IMR-90 (cell line): ENCODE data around the gene PHC3. TPM values are rescaled to one million over a fixed set of nuclear protein-coding genes. Genes with fewer than 3 reads are reported as not detected.

Experiments used
- ATAC-seq: fragments of 200-7000 bp; cut with Tn5 transposase; 2 replicates; pipeline ENCODE4 v1.9.1; 2020; ENCODE audit warnings: low read depth, mild to moderate bottlenecking, moderate library complexity
- BruUV-seq: library from RNA; stranded (reverse); fragments of 400-500 nt; replicated peaks from 2 replicates; lab custom pipeline; 2021; lab: Mats Ljungman, UMichigan
- CTCF ChIA-PET: fragments of 300-600 bp; formaldehyde crosslinking; extraction: SDS; loops from one replicate; lab custom pipeline; 2021; ENCODE audit warnings: antibody characterized with exemption; lab: Yijun Ruan, JAX
- POLR2A ChIA-PET: fragments of 300-600 bp; sonication (Branson Sonifier 250); formaldehyde crosslinking; loops from one replicate; lab custom pipeline; 2022; ENCODE audit warnings: antibody characterized with exemption; ENCODE audit not compliant: unreplicated experiment; lab: Charles Lee
- DNase-seq: peaks from one replicate; pipeline ENCODE4 v3.0.0; 2013
- H2AFZ ChIP-seq: replicated peaks from 2 replicates; pipeline ENCODE3; 2013; ENCODE audit warnings: low read length, mild to moderate bottlenecking; ENCODE audit not compliant: poor library complexity
- H2AK5ac ChIP-seq: 2 replicates; pipeline ENCODE4 v1.6.1; 2013; ENCODE audit warnings: low read depth, low read length, inconsistent platforms
- H2AK9ac ChIP-seq: replicated peaks from 2 replicates; pipeline ENCODE3; 2013; ENCODE audit warnings: mild to moderate bottlenecking, low read depth, low read length, moderate library complexity; ENCODE audit not compliant: poor library complexity
- H2BK120ac ChIP-seq: 2 replicates; pipeline ENCODE4 v1.6.1; 2013; ENCODE audit warnings: low read depth, low read length, inconsistent platforms
- H2BK15ac ChIP-seq: 3 replicates; pipeline ENCODE4 v1.6.1; 2013; ENCODE audit warnings: low read depth, low read length, inconsistent platforms
- H2BK20ac ChIP-seq: 2 replicates; pipeline ENCODE4 v1.6.1; 2013; ENCODE audit warnings: low read depth, mild to moderate bottlenecking, inconsistent platforms, low read length, moderate library complexity
- H2BK5ac ChIP-seq: 2 replicates; pipeline ENCODE4 v1.6.1; 2013; ENCODE audit warnings: mild to moderate bottlenecking, low read depth, low read length, inconsistent platforms; ENCODE audit not compliant: poor library complexity, severe bottlenecking
- H3K14ac ChIP-seq: replicated peaks from 2 replicates; pipeline ENCODE4 v1.6.1; 2013; ENCODE audit warnings: low read depth, low read length, inconsistent platforms
- H3K18ac ChIP-seq: 2 replicates; pipeline ENCODE4 v1.6.1; 2013; ENCODE audit warnings: low read depth, low read length, control low read depth
- H3K23ac ChIP-seq: 2 replicates; pipeline ENCODE4 v1.6.1; 2013; ENCODE audit warnings: low read depth, low read length, inconsistent platforms
- H3K27ac ChIP-seq: 2 replicates; pipeline ENCODE4 v1.5.1; 2013; ENCODE audit warnings: mild to moderate bottlenecking, control low read depth, low read length; ENCODE audit not compliant: insufficient read depth
- H3K27me3 ChIP-seq: 2 replicates; pipeline ENCODE4 v1.6.1; 2013; ENCODE audit warnings: low read length; ENCODE audit not compliant: control insufficient read depth, insufficient read depth
- H3K36me3 ChIP-seq: 2 replicates; pipeline ENCODE4 v1.6.1; 2013; ENCODE audit warnings: low read length, mixed read lengths; ENCODE audit not compliant: control insufficient read depth, insufficient read depth
- H3K4ac ChIP-seq: 2 replicates; pipeline ENCODE4 v1.6.1; 2013; ENCODE audit warnings: low read depth, low read length, inconsistent platforms
- H3K4me1 ChIP-seq: 2 replicates; pipeline ENCODE4 v1.6.1; 2013; ENCODE audit warnings: low read length, mixed read lengths; ENCODE audit not compliant: control insufficient read depth, insufficient read depth
- H3K4me2 ChIP-seq: 2 replicates; pipeline ENCODE4 v1.6.1; 2013; ENCODE audit warnings: low read depth, mild to moderate bottlenecking, control low read depth, low read length, moderate library complexity
- H3K4me3 ChIP-seq: 2 replicates; pipeline ENCODE4 v1.5.1; 2013; ENCODE audit warnings: low read depth, mild to moderate bottlenecking, control low read depth, low read length, moderate library complexity; ENCODE audit not compliant: insufficient read depth
- H3K56ac ChIP-seq: 2 replicates; pipeline ENCODE4 v1.6.1; 2013; ENCODE audit warnings: low read length, inconsistent platforms; ENCODE audit not compliant: insufficient read depth; ENCODE audit errors: extremely low read depth
- H3K79me1 ChIP-seq, 2 experiments: 2 replicates each; pipeline ENCODE4 v1.6.1; 2013; ENCODE audit warnings: low read length in 2 of 2, inconsistent platforms in 1 of 2, low read depth in 1 of 2
- H3K9ac ChIP-seq: 2 replicates; pipeline ENCODE4 v1.6.1; 2013; ENCODE audit warnings: low read depth, low read length, control low read depth
- H3K9me1 ChIP-seq: 2 replicates; pipeline ENCODE4 v1.6.1; 2013; ENCODE audit warnings: low read length, inconsistent platforms; ENCODE audit not compliant: insufficient read depth
- H3K9me3 ChIP-seq: 2 replicates; pipeline ENCODE4 v1.6.1; 2013; ENCODE audit warnings: low read length; ENCODE audit not compliant: control insufficient read depth, insufficient read depth
- H4K20me1 ChIP-seq: 2 replicates; pipeline ENCODE4 v1.6.1; 2013; ENCODE audit warnings: low read length, inconsistent platforms; ENCODE audit not compliant: insufficient read depth
- H4K5ac ChIP-seq: 2 replicates; pipeline ENCODE4 v1.6.1; 2013; ENCODE audit warnings: mild to moderate bottlenecking, low read depth, low read length, control low read depth
- H4K8ac ChIP-seq, 2 experiments: 2 replicates each; pipeline ENCODE4 v1.6.1; 2013; ENCODE audit warnings: low read depth in 2 of 2, low read length in 2 of 2, control low read depth in 1 of 2, inconsistent platforms in 1 of 2
- H4K91ac ChIP-seq: 2 replicates; pipeline ENCODE4 v1.6.1; 2013; ENCODE audit warnings: low read depth, low read length, inconsistent platforms; ENCODE audit not compliant: insufficient read depth
- CEBPB ChIP-seq: IDR thresholded peaks from 2 replicates; pipeline ENCODE4 v1.6.1; 2012; ENCODE audit warnings: low read depth, low read length, improper control_type of control experiment
- MAFK ChIP-seq: IDR thresholded peaks from 2 replicates; pipeline ENCODE4 v1.6.1; 2012; ENCODE audit warnings: low read depth, low read length, improper control_type of control experiment
- MXI1 ChIP-seq: IDR thresholded peaks from 2 replicates; pipeline ENCODE4 v1.6.1; 2012; ENCODE audit warnings: low read depth, mild to moderate bottlenecking, low read length, moderate library complexity, borderline replicate concordance
- POLR2A ChIP-seq: IDR thresholded peaks from 2 replicates; pipeline ENCODE4 v1.6.1; 2012; ENCODE audit warnings: mild to moderate bottlenecking, low read depth, low read length
- RFX5 ChIP-seq: IDR thresholded peaks from 2 replicates; pipeline ENCODE4 v1.8.0; 2012; ENCODE audit warnings: low read depth, mild to moderate bottlenecking, low read length, moderate library complexity
- SMC3 ChIP-seq: fragments of 150-350 bp; IDR thresholded peaks from 2 replicates; pipeline ENCODE4 v1.6.1; 2016; ENCODE audit warnings: low read depth, mild to moderate bottlenecking, antibody characterized with exemption, low read length, moderate library complexity
- WGBS, 2 experiments: methylation state at CpG; one replicate each; pipeline versions ENCODE4 v1.1.5 to v1.1.7; 2013; ENCODE audit warnings: missing lambda C conversion rate in 2 of 2; ENCODE audit not compliant: insufficient read length in 1 of 2; ENCODE audit errors: extremely low coverage in 2 of 2; 5-methylcytosine and 5-hydroxymethylcytosine counted together
- dilution Hi-C: fragments of 300-500 bp; cut with HindIII; formaldehyde crosslinking; loops from one replicate; pipeline ENCODE4 v1.14.3; 2018; ENCODE audit warnings: low sequenced_read_pairs; ENCODE audit not compliant: unreplicated experiment
- in situ Hi-C: fragments of 300-500 bp; cut with MboI; formaldehyde crosslinking; loops from 3 replicates; pipeline ENCODE4 v1.14.3; 2019; ENCODE audit warnings: low sequenced_read_pairs, inconsistent platforms, mixed read lengths
- intact Hi-C: fragments of 100-400 bp; cut with micrococcal nuclease; formaldehyde crosslinking; loops from 2 replicates; pipeline ENCODE4 v1.10.0; 2022
- polyA plus RNA-seq, 3 experiments: library from polyadenylated mRNA; depleted of rRNA; stranded (reverse); fragments of >200 nt; gene quantifications; 2 replicates each; pipeline ENCODE4 v1.2.3, GENCODE V29; 2012; ENCODE audit warnings: low replicate concordance in 1 of 3
- total RNA-seq: library from RNA; depleted of rRNA; stranded (reverse); fragments of >200 nt; gene quantifications from 2 replicates; pipeline ENCODE4 v1.2.3, GENCODE V29; 2012
- TF ChIP-seq, protein P1 (sequence below): fragments of 150-350 bp; IDR thresholded peaks from 2 replicates; pipeline ENCODE4 v1.6.1; 2016; ENCODE audit warnings: low read depth, mild to moderate bottlenecking, low read length, moderate library complexity, borderline replicate concordance

Gene PHC3
- total and polyA plus RNA-seq, 2 of the 4 experiments (the other 2 are of a cell fraction) = 18.3 to 26.3 TPM

DNA sequence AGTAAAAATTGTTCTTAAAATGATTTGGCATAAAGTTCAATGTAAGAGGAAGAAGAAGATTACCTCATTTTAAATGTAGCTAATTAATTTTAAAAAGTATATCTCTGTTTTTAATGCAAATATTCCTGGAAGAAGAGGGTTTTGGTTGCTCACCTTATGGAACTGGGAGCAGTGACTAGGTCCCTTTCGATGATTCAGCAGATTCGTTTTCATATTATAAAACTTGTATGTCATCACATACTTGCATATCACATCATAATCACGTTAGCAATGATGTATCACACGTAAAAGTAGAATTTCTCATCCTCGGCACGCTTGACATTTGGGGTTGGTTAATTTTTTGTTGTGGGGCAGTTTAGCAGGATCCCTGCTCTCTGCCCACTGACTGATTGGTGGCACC, 96.1 kb downstream of the PHC3 start:
- intact Hi-C loops = no loop called here
- H3K23ac ChIP-seq = no peak overlapping the region
- BruUV-seq = no TSS peak
- ChIA-PET POLR2A (no interaction called here), CTCF (no interaction called here)
- no peaks in the 10 kb centered on the region for H4K20me1 ChIP-seq
- H3K9me1 ChIP-seq = no peaks in the 10 kb centered on the region
- no peak overlapping the region for H2BK15ac ChIP-seq
- H3K9me3 ChIP-seq = no peaks in the 10 kb centered on the region
- ATAC-seq = no peak
- H4K91ac ChIP-seq = no peak overlapping the region
- H2AFZ ChIP-seq = no peak overlapping the region
- no peak overlapping the region for H4K8ac ChIP-seq
- no peak overlapping the region for H2AK5ac ChIP-seq
- no peak overlapping the region for H3K18ac ChIP-seq
- no peak overlapping the region for H2AK9ac ChIP-seq
- no peak overlapping the region for H3K27ac ChIP-seq
- H3K14ac ChIP-seq = no peak overlapping the region
- WGBS, 2 experiments = no CpG with 5 or more reads among the region's 6 CpGs
- in situ Hi-C loops = no loop called here
- no peak overlapping the region for H2BK20ac ChIP-seq
- no peak overlapping the region for H3K4me2 ChIP-seq
- no peak for DNase-seq
- dilution Hi-C loops = no loop called here
- H3K27me3 ChIP-seq = no peaks in the 10 kb centered on the region
- H3K79me1 ChIP-seq = peaks cover 0 to 6% of the 10 kb centered on the region in 2 experiments; a peak in 1 of 4 replicates
- no peaks in the 10 kb centered on the region for H3K4me1 ChIP-seq
- no peak overlapping the region for H3K9ac ChIP-seq
- no peak overlapping the region for H2BK120ac ChIP-seq
- H3K4ac ChIP-seq = no peak overlapping the region
- no peak overlapping the region for H4K5ac ChIP-seq
- TF ChIP-seq MAFK = peak; percentile 92
- TF ChIP-seq, protein P1, sequence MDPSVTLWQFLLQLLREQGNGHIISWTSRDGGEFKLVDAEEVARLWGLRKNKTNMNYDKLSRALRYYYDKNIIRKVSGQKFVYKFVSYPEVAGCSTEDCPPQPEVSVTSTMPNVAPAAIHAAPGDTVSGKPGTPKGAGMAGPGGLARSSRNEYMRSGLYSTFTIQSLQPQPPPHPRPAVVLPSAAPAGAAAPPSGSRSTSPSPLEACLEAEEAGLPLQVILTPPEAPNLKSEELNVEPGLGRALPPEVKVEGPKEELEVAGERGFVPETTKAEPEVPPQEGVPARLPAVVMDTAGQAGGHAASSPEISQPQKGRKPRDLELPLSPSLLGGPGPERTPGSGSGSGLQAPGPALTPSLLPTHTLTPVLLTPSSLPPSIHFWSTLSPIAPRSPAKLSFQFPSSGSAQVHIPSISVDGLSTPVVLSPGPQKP = no peak
- TF ChIP-seq CEBPB = no peak
- TF ChIP-seq MXI1 = no peak
- no peak for TF ChIP-seq SMC3
- no peak for TF ChIP-seq RFX5
- no peak for TF ChIP-seq POLR2A
- H3K56ac ChIP-seq = no peak overlapping the region
- H3K36me3 ChIP-seq = peaks cover 13% of the 10 kb centered on the region
- H2BK5ac ChIP-seq = no peak overlapping the region
- H3K4me3 ChIP-seq = no peak overlapping the region
